B cell (primary cell): ENCODE measurements around the gene BHMT. TPM values are rescaled to one million over a fixed set of nuclear protein-coding genes. Genes with fewer than 3 reads are reported as not detected.

Experiments
- ATAC-seq: fragments of 200-7000 bp; cut with Tn5 transposase; one replicate; pipeline ENCODE4 v1.10.0; 2021; ENCODE audit warnings: low read depth, mild to moderate bottlenecking, moderate number of reproducible peaks, moderate library complexity
- CTCF ChIA-PET: fragments of 350-600 bp; sonication (Branson Sonifier 250); formaldehyde crosslinking; loops from one replicate; lab custom pipeline; 2021; ENCODE audit warnings: antibody characterized with exemption, inconsistent platforms; lab: Charles Lee
- POLR2A ChIA-PET: fragments of 350-600 bp; sonication (Branson Sonifier 250); formaldehyde crosslinking; loops from one replicate; lab custom pipeline; 2021; ENCODE audit warnings: antibody characterized with exemption; lab: Charles Lee
- DNase-seq: peaks from one replicate; pipeline ENCODE4 v3.0.0; 2013
- H2AFZ ChIP-seq: 2 replicates; pipeline ENCODE4 v1.6.1; 2012; ENCODE audit warnings: mild to moderate bottlenecking, low read depth, low read length; ENCODE audit not compliant: insufficient read depth, poor library complexity, severe bottlenecking
- H3K27ac ChIP-seq, 2 donors: 1 replicate in 1 of 2; 2 replicates in 1 of 2; pipeline ENCODE4 v1.5.1; 2012 to 2013; ENCODE audit warnings: low read length in 2 of 2, mild to moderate bottlenecking in 2 of 2, moderate library complexity in 1 of 2
- H3K27me3 ChIP-seq, 4 experiments: fragments of 200-600 bp in 1 of 4; sonication (generic) in 1 of 4; replicated peaks in 1 of 4; 1 replicate in 2 of 4; 2 replicates in 2 of 4; pipeline versions ENCODE4 v1.6.1 to v1.7.0; 2013 to 2016; ENCODE audit warnings: low read length in 3 of 4, mild to moderate bottlenecking in 2 of 4, mixed read lengths in 1 of 4, moderate library complexity in 1 of 4; ENCODE audit not compliant: insufficient read depth in 4 of 4, control insufficient read depth in 3 of 4; ENCODE audit errors: control extremely low read depth in 1 of 4
- H3K36me3 ChIP-seq, 2 experiments: replicated peaks in 1 of 2; 1 replicate in 1 of 2; 2 replicates in 1 of 2; pipeline versions ENCODE4 v1.6.1 to v1.7.1; 2013; ENCODE audit warnings: low read length in 1 of 2; ENCODE audit not compliant: insufficient read depth in 2 of 2, control insufficient read depth in 1 of 2; ENCODE audit errors: control extremely low read depth in 1 of 2, extremely low read depth in 1 of 2
- H3K4me1 ChIP-seq, 2 donors: fragments of 200-600 bp in 1 of 2; sonication (generic) in 1 of 2; 1 replicate in 1 of 2; 2 replicates in 1 of 2; pipeline versions ENCODE4 v1.5.1 to v1.6.1; 2013 to 2017; ENCODE audit warnings: low read length in 2 of 2; ENCODE audit not compliant: control insufficient read depth in 2 of 2, insufficient read depth in 2 of 2
- H3K4me2 ChIP-seq: replicated peaks from 2 replicates; pipeline ENCODE3; 2012; ENCODE audit warnings: mild to moderate bottlenecking, low read depth, low read length; ENCODE audit not compliant: poor library complexity, severe bottlenecking
- H3K4me3 ChIP-seq, 5 experiments: fragments of 200-600 bp in 1 of 5; sonication (generic) in 1 of 5; 1 replicate in 3 of 5; 2 replicates in 2 of 5; pipeline versions ENCODE4 v1.5.1 to v1.7.0; 2011 to 2016; ENCODE audit warnings: low read length in 4 of 5, mild to moderate bottlenecking in 4 of 5, low read depth in 2 of 5, control low read depth in 1 of 5, moderate library complexity in 1 of 5; ENCODE audit not compliant: insufficient read depth in 1 of 5; ENCODE audit errors: control extremely low read depth in 1 of 5, extremely low read depth in 1 of 5
- H3K79me2 ChIP-seq: fragments of 200-600 bp; sonication (generic); one replicate; pipeline ENCODE4 v1.6.0; 2016; ENCODE audit warnings: low read length; ENCODE audit not compliant: control insufficient read depth, insufficient read depth
- H3K9ac ChIP-seq: fragments of 200-600 bp; sonication (generic); 2 replicates; pipeline ENCODE4 v1.6.1; 2017; ENCODE audit warnings: mild to moderate bottlenecking, low read length, moderate library complexity
- H3K9me3 ChIP-seq, 3 donors: one replicate each; pipeline versions ENCODE4 v1.6.1 to v1.7.1; 2013; ENCODE audit warnings: low read length in 2 of 3; ENCODE audit not compliant: control insufficient read depth in 2 of 3, insufficient read depth in 1 of 3; ENCODE audit errors: control extremely low read depth in 1 of 3
- H4K20me1 ChIP-seq: 2 replicates; pipeline ENCODE4 v1.6.0; 2012; ENCODE audit warnings: mild to moderate bottlenecking, low read length; ENCODE audit not compliant: insufficient read depth, control insufficient read depth, poor library complexity, severe bottlenecking
- H3K27ac Mint-ChIP-seq: one replicate; pipeline ENCODE4 v1.8.0; 2021; ENCODE audit warnings: mixed read lengths
- H3K27me3 Mint-ChIP-seq: one replicate; pipeline ENCODE4 v1.8.0; 2021; ENCODE audit warnings: mixed read lengths
- H3K4me1 Mint-ChIP-seq: one replicate; pipeline ENCODE4 v1.8.0; 2021; ENCODE audit warnings: mixed read lengths
- H3K4me3 Mint-ChIP-seq: one replicate; pipeline ENCODE4 v1.8.0; 2021; ENCODE audit warnings: mixed read lengths
- H3K9me3 Mint-ChIP-seq: one replicate; pipeline ENCODE4 v1.8.0; 2022; ENCODE audit warnings: mixed read lengths; ENCODE audit not compliant: insufficient read depth
- CTCF ChIP-seq: fragments of 200-600 bp; IDR thresholded peaks from one replicate; pipeline ENCODE4 v1.8.0; 2022; ENCODE audit warnings: antibody characterized with exemption, mild to moderate bottlenecking
- EZH2 ChIP-seq: IDR thresholded peaks from 2 replicates; pipeline ENCODE4 v1.6.1; 2012; ENCODE audit warnings: borderline replicate concordance, low read depth, mild to moderate bottlenecking, moderate library complexity, low read length; ENCODE audit not compliant: insufficient read depth, poor library complexity, severe bottlenecking
- WGBS: methylation state at CpG from one replicate; pipeline ENCODE4 v1.1.5; 2013; ENCODE audit warnings: missing lambda C conversion rate; ENCODE audit not compliant: insufficient coverage; 5-methylcytosine and 5-hydroxymethylcytosine counted together
- intact Hi-C: fragments of 100-400 bp; cut with micrococcal nuclease; formaldehyde crosslinking; loops from one replicate; pipeline ENCODE4 v1.10.0; 2022
- polyA plus RNA-seq: library from polyadenylated mRNA; depleted of rRNA; stranded (reverse); fragments of >200 nt; gene quantifications from 2 replicates; pipeline ENCODE4 v1.2.3, GENCODE V29; 2012
- total RNA-seq, 2 donors: library from RNA; stranded (reverse); fragments of 120-200 nt in 1 of 2; gene quantifications; 1 replicate in 1 of 2; 2 replicates in 1 of 2; pipeline versions ENCODE4 v1.2.3 to v1.2.4, GENCODE V29; 2013 to 2022

Gene BHMT
- total and polyA plus RNA-seq, 2 donors (not counting 1 experiment from before 2014, with no cell fraction given) = not detected

GRCh38 chr5:79077680-79078365, 33.8 kb upstream of the BHMT start:
- Mint-ChIP-seq H3K4me3 (no peak overlapping the region), H3K27me3 (peaks cover 8% of the 10 kb centered on the region), H3K4me1 (no peaks in the 10 kb centered on the region), H3K9me3 (no peaks in the 10 kb centered on the region), H3K27ac (no peak overlapping the region)
- no peak overlapping the region for H3K4me2 ChIP-seq
- no peak for TF ChIP-seq EZH2
- no peak for TF ChIP-seq CTCF
- 56% methylated on average over 1 of the region's 3 CpGs for whole genome bisulfite sequencing
- no peaks in the 10 kb centered on the region for H4K20me1 ChIP-seq
- intact Hi-C loops = no loop called here
- H3K4me1 ChIP-seq = no peaks in the 10 kb centered on the region
- H3K9ac ChIP-seq = no peak overlapping the region
- POLR2A ChIA-PET = interaction anchor here (0.6 kb wide), 1 partner anchor 1086 kb away, joined by 4 read pairs; no protein-coding TSS in a partner anchor
- no peak overlapping the region for H2AFZ ChIP-seq
- no peak for DNase-seq
- peaks cover 0 to under 1% (median 0%) of the 10 kb centered on the region in 4 experiments for H3K27me3 ChIP-seq
- H3K27ac ChIP-seq = no peak overlapping the region
- no peak overlapping the region for H3K4me3 ChIP-seq
- no peaks in the 10 kb centered on the region for H3K79me2 ChIP-seq
- ATAC-seq = no peak
- H3K36me3 ChIP-seq = no peaks in the 10 kb centered on the region
- CTCF ChIA-PET = no interaction called here
- H3K9me3 ChIP-seq = peaks cover 0 to 4% (median 0%) of the 10 kb centered on the region in 3 donors

- Histone ChIP-seq H3K79me2 (no peaks in the 10 kb centered on the region), H3K4me1 (no peaks in the 10 kb centered on the region), H3K4me2 (no peak overlapping the region), H3K9me3 (no peaks in the 10 kb centered on the region), H3K36me3 (no peaks in the 10 kb centered on the region), H3K27me3 (no peaks in the 10 kb centered on the region), H3K9ac (no peak overlapping the region), H3K4me3 (no peak overlapping the region), H3K27ac (no peak overlapping the region), H4K20me1 (no peaks in the 10 kb centered on the region), H2AFZ (no peak overlapping the region)
- WGBS = no CpG with 5 or more reads among the region's 2 CpGs
- peaks cover 5% of the 10 kb centered on the region for H3K27me3 Mint-ChIP-seq
- ChIA-PET POLR2A (no interaction called here), CTCF (no interaction called here)
- H3K9me3 Mint-ChIP-seq = no peaks in the 10 kb centered on the region
- ATAC-seq (no peak), DNase-seq (no peak)
- H3K27ac Mint-ChIP-seq = no peak overlapping the region
- no peaks in the 10 kb centered on the region for H3K4me1 Mint-ChIP-seq
- no peak overlapping the region for H3K4me3 Mint-ChIP-seq
- intact Hi-C loops = no loop called here
- TF ChIP-seq EZH2 (no peak), CTCF (no peak)
Observed at GRCh38 chr5:79080804-79081203, 30.8 kb upstream of the BHMT start.
